ENCODE results near the gene SLC43A2.

SLC43A2 gene

DNA sequence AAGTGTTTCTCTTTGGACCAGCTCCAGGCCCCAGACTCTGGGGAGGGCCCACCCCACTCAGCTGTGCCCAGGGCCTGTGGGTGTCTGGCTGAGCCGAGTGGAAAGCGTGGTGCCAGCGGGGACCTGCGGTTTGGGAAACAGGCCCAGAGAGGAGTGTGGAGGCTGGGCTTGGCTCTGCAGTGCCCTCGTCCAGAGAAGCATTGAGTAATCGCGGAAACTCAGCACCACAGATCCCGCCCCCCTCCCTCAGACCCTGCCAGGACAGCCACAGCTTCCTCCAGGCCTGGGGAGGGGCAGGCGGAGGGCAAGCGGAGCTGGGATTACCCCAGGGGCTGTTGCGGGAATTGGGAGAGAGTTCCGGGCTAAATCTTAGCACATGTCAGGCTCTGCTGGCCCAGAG, 51.5 kb downstream of the SLC43A2 start:
- Histone ChIP-seq H4K20me1 (ENCODE audit: insufficient read depth, low read length) (no peaks in the 10 kb centered on the region), H3K27ac (ENCODE audit: low read length) (no peak overlapping the region), H3F3A (ENCODE audit: insufficient read depth, low read length) (no peaks in the 10 kb centered on the region), H3K9ac (ENCODE audit: low read length) (no peak overlapping the region), H3K4me2 (ENCODE audit: low read depth, low read length) (no peak overlapping the region), H3K36me3 (replicated peaks; ENCODE audit: insufficient read depth, low read length) (no peaks in the 10 kb centered on the region), H2AFZ (ENCODE audit: low read length) (no peak overlapping the region), H3K27me3 (replicated peaks; ENCODE audit: insufficient read depth, low read length) (no peaks in the 10 kb centered on the region), H3K9me2 (replicated peaks; ENCODE audit: insufficient read depth, low read length) (no peaks in the 10 kb centered on the region), H3K79me2 (ENCODE audit: low read length) (no peaks in the 10 kb centered on the region), H3K9me3 (replicated peaks; ENCODE audit: insufficient read depth, low read length) (no peaks in the 10 kb centered on the region), H3K4me1 (ENCODE audit: low read length) (0 out of 2 replicates have a peak, but pooled peaks cover 6% of the 10 kb centered on the region), H3K4me3 (ENCODE audit: low read length) (no peak overlapping the region)
- no peak for TF ChIP-seq CTCF (IDR thresholded peaks at IDR 0.05; ENCODE audit: low read length)
- DNase-seq = no peak

GRCh38 chr17:1576500-1576899, 52.1 kb downstream of the SLC43A2 start:
- Histone ChIP-seq H3F3A (ENCODE audit: insufficient read depth, low read length) (no peaks in the 10 kb centered on the region), H4K20me1 (ENCODE audit: insufficient read depth, low read length) (no peaks in the 10 kb centered on the region), H3K9me2 (replicated peaks; ENCODE audit: insufficient read depth, low read length) (no peaks in the 10 kb centered on the region), H3K36me3 (replicated peaks; ENCODE audit: insufficient read depth, low read length) (no peaks in the 10 kb centered on the region), H3K27me3 (replicated peaks; ENCODE audit: insufficient read depth, low read length) (no peaks in the 10 kb centered on the region), H3K4me1 (ENCODE audit: low read length) (0 out of 2 replicates have a peak, but pooled peaks cover 6% of the 10 kb centered on the region), H3K79me2 (ENCODE audit: low read length) (no peaks in the 10 kb centered on the region), H3K4me2 (ENCODE audit: low read depth, low read length) (no peak overlapping the region), H2AFZ (ENCODE audit: low read length) (no peak overlapping the region), H3K9me3 (replicated peaks; ENCODE audit: insufficient read depth, low read length) (no peaks in the 10 kb centered on the region), H3K4me3 (ENCODE audit: low read length) (no peak overlapping the region), H3K27ac (ENCODE audit: low read length) (no peak overlapping the region), H3K9ac (ENCODE audit: low read length) (no peak overlapping the region)
- no peak for DNase-seq
- TF ChIP-seq EZH2 (optimal IDR thresholded peaks at IDR 0.05; ENCODE audit: low read depth, low read length) (no peak), EZH2phosphoT487 (IDR thresholded peaks at IDR 0.05; ENCODE audit: low read length) (no peak), CTCF (IDR thresholded peaks at IDR 0.05; ENCODE audit: low read length) (no peak)

GRCh38 chr17:1574697-1575471, 53.8 kb downstream of the SLC43A2 start:
- H3K9ac ChIP-seq (ENCODE audit: low read length) = no peak overlapping the region

More at GRCh38 chr17:1574697-1575471, 53.8 kb downstream of the SLC43A2 start:
- no peak overlapping the region for H3K27ac ChIP-seq (ENCODE audit: low read length)
- TF ChIP-seq EZH2phosphoT487 (IDR thresholded peaks at IDR 0.05; ENCODE audit: low read length) (no peak), EZH2 (optimal IDR thresholded peaks at IDR 0.05; ENCODE audit: low read depth, low read length) (no peak), CTCF (IDR thresholded peaks at IDR 0.05; ENCODE audit: low read length) (no peak)
- no peaks in the 10 kb centered on the region for H3K9me2 ChIP-seq (replicated peaks; ENCODE audit: insufficient read depth, low read length)
- H2AFZ ChIP-seq (ENCODE audit: low read length) = no peak overlapping the region
- H3K4me1 ChIP-seq (ENCODE audit: low read length) = no peaks in the 10 kb centered on the region
- no peaks in the 10 kb centered on the region for H4K20me1 ChIP-seq (ENCODE audit: insufficient read depth, low read length)
- H3F3A ChIP-seq (ENCODE audit: insufficient read depth, low read length) = no peaks in the 10 kb centered on the region
- DNase-seq = no peak
- H3K4me2 ChIP-seq (ENCODE audit: low read depth, low read length) = no peak overlapping the region
- H3K36me3 ChIP-seq (replicated peaks; ENCODE audit: insufficient read depth, low read length) = no peaks in the 10 kb centered on the region
- H3K9me3 ChIP-seq (replicated peaks; ENCODE audit: insufficient read depth, low read length) = no peaks in the 10 kb centered on the region
- no peaks in the 10 kb centered on the region for H3K27me3 ChIP-seq (replicated peaks; ENCODE audit: insufficient read depth, low read length)
- no peaks in the 10 kb centered on the region for H3K79me2 ChIP-seq (ENCODE audit: low read length)
- no peak overlapping the region for H3K4me3 ChIP-seq (ENCODE audit: low read length)

All from MM.1S (cell line).